Heart left ventricle (tissue), 13 donors: ENCODE measurements around the gene PARP15.

Experiments
- CTCF ChIP-seq, 12 donors: fragments of 200-600 bp; sonication (generic) in 4 of 12; IDR thresholded peaks; one replicate each; pipeline versions ENCODE4 v1.5.0 to v1.8.0; 2018 to 2022; ENCODE audit warnings: antibody characterized with exemption in 12 of 12, mild to moderate bottlenecking in 5 of 12
- POLR2A ChIP-seq, 2 donors: fragments of 450-650 bp; IDR thresholded peaks; one replicate each; pipeline ENCODE4 v1.6.1; 2017; ENCODE audit warnings: antibody characterized with exemption in 2 of 2, mild to moderate bottlenecking in 2 of 2, moderate library complexity in 2 of 2
- donor health status: ischemic (EF 13 %, LVEDD 7.1; RV severe dilation, severe dysfunction).
- donor health status: DM: no; HTN: yes; CAD: no.
- donor health status: DM: no; HTN: no; CAD: no.
- donor health status: ischemic (EF 25% LVEDD 6.9; RV normal size, moderate dysfunction).
- donor health status: ischemic (EF 25% LVEDD 5.7; RV mildly dilated, moderate dysfunction).
- donor health status: ischemic (EF 35%, LVEDD 5.7; RV mildly dilated, moderate dysfunction).
- donor health status: nonischemic (EF 11% LVEDD 7.7; RV severe dilation, severe dysfunction).
- donor health status: DM: yes; HTN: yes; CAD: no.
- donor health status: PGD.
- donor health status: ischemic (EF 29% LVEDD 5.4; RV normal size, mild dysfunction).
- donor health status: nonischemic (EF 23%, LVEDD 6.1; RV moderate dilation, normal function).

GRCh38 chr3:122581622-122582021 lies 4.2 kb downstream of the PARP15 start:
- no peak for TF ChIP-seq CTCF (IDR thresholded peaks at IDR 0.05)
- no peak for TF ChIP-seq POLR2A (IDR thresholded peaks at IDR 0.05)
